ENCODE results near the gene EFCAB9.

GRCh38 chr5:172146748-172147092, 47.3 kb upstream of the EFCAB9 start:
- TF ChIP-seq CTCF (IDR thresholded peaks at IDR 0.05) (no peak), POLR2A (IDR thresholded peaks at IDR 0.05) (no peak)
